Neural cell (in vitro differentiated cells): ENCODE results near the gene NTSR2.

Source experiments
- CTCF ChIP-seq: fragments of 450-650 bp; IDR thresholded peaks from 2 replicates; pipeline ENCODE4 v1.5.1; 2014; ENCODE audit warnings: antibody characterized with exemption, mild to moderate bottlenecking, moderate library complexity; ENCODE audit not compliant: poor library complexity, severe bottlenecking
- EP300 ChIP-seq: fragments of 450-650 bp; conservative IDR thresholded peaks from 2 replicates; pipeline ENCODE4 v1.6.1; 2014; ENCODE audit warnings: antibody characterized with exemption, mild to moderate bottlenecking, moderate library complexity; ENCODE audit not compliant: poor library complexity, severe bottlenecking
- EZH2 ChIP-seq: fragments of 200-600, 300-800 bp; shearing (Covaris generic), sonication (generic); IDR thresholded peaks from 2 replicates; pipeline ENCODE4 v1.6.1; 2014; ENCODE audit warnings: antibody characterized with exemption, low read length, borderline replicate concordance, mild to moderate bottlenecking; ENCODE audit not compliant: insufficient read depth, poor library complexity, severe bottlenecking
- POLR2AphosphoS5 ChIP-seq: IDR thresholded peaks from 2 replicates; pipeline ENCODE4 v1.6.1; 2012
- SMC3 ChIP-seq: fragments of 450-650 bp; conservative IDR thresholded peaks from 2 replicates; pipeline ENCODE4 v1.6.1; 2014; ENCODE audit warnings: antibody characterized with exemption, mild to moderate bottlenecking, moderate library complexity; ENCODE audit not compliant: poor library complexity
- TAF1 ChIP-seq: IDR thresholded peaks from 2 replicates; pipeline ENCODE4 v1.6.1; 2012; ENCODE audit warnings: low read depth

- TF ChIP-seq CTCF (no peak), TAF1 (no peak), EZH2 (no peak), POLR2AphosphoS5 (no peak), EP300 (no peak), SMC3 (no peak)
These were observed 25.7 kb downstream of the NTSR2 start for GRCh38 chr2:11644293-11644692.
